Fibroblast of the conjunctiva (primary cell): ENCODE results near the gene SEMA3D.

Experiments used
- DNase-seq: peaks from one replicate; pipeline ENCODE4 v3.0.0-alpha.2; 2010; ENCODE audit warnings: low read depth

SEMA3D gene

GRCh38 chr7:84985073-84985784, 201.6 kb downstream of the SEMA3D start:
- DNase-seq = no peak

GRCh38 chr7:84982199-84982598, 204.7 kb downstream of the SEMA3D start:
- no peak for DNase-seq

DNA sequence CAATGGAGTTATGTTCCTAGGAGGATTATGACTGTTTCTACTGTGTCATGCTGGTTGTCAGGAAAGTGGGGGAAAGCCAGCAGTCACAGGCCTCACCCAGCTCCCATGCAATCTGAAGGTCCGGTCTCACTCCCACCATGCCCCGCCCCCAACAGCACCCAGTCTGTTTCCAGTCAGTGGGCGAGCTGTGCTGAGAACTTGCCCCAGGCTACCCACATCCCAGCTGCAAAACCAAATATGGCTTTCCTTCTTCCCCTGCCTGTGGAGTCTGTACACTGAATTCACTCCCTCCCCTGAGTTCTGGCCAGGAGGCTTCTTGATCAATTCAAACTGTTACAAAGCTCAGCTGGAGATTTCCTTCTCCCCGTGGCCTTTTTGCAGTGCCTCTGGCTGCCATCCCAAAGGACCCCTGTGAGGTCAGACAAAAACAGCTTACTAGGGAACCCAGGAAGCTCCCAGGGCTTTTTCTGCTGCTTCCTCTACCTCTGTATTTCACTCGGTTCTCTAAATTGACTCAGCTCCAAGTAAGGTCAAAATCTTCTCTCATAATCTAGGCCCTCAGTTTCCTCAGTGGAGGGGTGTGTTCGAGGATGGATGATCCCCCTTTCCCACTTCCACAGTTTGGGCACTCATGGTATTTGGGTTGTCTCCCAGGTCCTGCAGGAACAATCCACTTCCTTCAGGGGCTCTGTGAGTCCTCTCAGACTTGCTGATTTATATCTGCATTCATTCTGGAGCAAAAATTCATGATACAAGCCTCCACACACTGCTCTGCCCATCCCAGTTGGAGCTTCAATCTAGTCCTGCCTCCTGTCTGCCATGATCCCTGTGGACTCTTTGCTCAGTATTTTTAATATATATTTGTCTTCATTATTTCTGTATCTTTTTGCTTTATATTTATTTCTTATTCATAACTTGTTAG, 205.5 kb downstream of the SEMA3D start:
- DNase-seq = no peak

DNA sequence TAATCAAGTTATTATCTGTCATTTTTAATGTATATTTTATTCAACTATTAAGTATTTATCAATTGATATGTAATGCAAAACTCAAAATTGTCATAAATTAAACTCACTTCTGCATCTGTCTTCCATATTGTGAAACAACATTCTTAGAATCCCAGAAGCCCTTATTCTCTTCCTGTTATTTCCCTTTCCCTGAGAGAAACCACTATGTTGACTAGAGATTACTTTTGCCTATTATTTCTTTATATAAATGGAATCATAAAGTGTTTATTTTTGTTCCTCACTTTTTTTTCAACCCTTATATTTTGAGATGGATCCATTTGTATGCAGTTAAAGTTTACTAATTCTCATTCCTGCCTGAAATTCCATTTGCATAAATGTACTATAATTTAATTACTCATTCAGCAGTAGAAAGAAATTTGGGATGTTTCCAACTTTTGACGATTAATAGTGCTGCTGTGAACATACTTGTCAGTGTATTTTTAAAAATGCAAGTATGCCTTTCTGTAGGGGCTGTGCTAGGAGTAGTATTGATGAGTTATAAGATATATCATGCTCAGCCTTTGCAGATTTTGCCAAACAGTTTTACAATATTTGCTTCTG, 211.2 kb downstream of the SEMA3D start:
- DNase-seq = no peak

DNA sequence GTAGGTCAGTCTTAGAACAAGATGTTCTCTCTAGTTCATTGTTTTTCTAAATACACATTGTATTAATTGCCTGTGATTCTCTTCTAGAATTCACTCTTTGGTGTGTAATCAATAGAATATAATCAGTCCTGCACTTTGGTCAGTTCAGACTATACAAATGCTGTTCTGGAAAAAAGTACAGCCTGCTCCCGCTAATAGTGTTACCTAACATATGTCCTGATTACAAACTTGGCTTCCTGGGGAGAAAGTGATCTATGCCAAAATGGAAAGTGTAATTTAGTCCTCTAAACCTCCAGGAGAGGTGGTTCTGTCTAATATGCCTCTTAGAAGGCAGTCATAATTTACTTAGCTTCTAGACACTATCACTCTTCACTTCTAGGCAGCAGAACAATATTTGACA, 215.5 kb downstream of the SEMA3D start:
- no peak for DNase-seq

GRCh38 chr7:84970670-84971069, 216.2 kb downstream of the SEMA3D start:
- DNase-seq = no peak

- DNase-seq = no peak
Observed at GRCh38 chr7:84953234-84953633, 233.6 kb downstream of the SEMA3D start.

GRCh38 chr7:84950836-84951235, 236.0 kb downstream of the SEMA3D start:
- no peak for DNase-seq

GRCh38 chr7:84949501-84949900, 237.4 kb downstream of the SEMA3D start:
- no peak for DNase-seq

DNA sequence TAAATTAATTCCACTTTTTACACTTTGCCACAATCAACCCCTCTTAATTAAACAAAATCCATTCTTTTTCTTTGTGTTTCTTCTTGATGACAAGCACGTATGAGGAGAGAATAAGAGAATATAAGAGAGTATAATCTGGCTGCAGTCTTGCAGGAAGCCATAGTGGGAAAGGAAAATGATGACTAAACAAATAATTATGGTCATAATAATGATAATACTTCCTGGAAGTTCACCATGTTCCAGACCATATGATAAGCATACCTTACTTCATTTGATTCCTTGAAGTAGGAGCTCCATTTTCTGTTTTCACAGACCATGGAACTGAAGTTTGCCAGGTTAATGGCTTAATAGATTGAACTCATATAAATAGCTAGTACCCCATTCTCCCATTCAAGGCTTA, 237.8 kb downstream of the SEMA3D start:
- no peak for DNase-seq

- DNase-seq = peak; percentile 13
Observed at GRCh38 chr7:84948634-84949033, 238.2 kb downstream of the SEMA3D start.

- DNase-seq = no peak
Observed at GRCh38 chr7:84946549-84946948, 240.3 kb downstream of the SEMA3D start.
